ENCODE results near the gene PHACTR4.
"Not testable (repeated sequence)": the region's sequence is repeated elsewhere in the genome, so short reads cannot be mapped to it uniquely, and the experiment has no call there.

The PHACTR4 gene

DNA sequence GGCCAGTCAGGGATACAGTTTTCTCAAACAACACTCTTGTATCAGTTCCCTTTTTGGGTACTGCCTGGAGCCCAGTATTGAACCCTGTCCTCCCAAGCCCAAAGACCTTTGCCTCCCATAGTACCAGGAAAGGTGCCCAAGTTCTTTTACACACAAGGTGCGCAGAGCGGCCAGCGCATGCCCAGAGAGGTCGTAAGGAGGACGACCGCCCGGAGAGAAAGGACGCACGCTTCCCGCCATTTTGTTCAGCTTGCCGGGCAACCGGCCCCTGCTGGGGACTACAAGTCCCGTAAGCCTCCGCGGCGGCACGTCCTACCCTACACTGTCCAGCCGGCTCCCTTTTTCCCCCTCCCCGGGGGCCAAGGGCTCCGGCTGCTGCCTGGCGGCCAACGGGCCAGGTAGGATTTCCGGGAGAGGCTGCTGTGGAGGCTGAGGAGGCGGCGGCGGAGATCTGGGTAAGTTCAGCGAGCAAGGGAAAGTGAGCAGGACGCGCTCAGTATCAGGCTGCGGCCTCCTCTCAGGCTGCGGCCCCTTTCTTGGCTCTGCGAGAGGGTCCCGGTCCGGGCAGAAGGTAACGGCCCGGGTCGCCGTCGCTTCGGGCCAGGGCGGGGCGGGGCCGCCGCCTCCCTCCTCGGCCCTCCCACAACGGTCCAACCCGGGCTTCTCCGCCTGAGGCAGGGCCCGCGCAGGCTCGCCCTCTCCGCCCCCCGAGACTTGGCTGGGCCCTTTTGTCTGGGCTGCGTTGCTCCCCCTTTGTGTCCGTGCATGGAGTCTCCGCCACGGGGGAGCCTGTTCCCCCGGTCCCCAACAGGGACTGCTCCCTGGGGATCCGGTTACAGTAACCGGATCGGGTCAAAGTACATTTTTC lies at the start of gene PHACTR4:
Gene PHACTR4, plus strand, starts transcription at position 370 of the 868 bp plus-strand sequence. CDS start 37,708 bp downstream, outside the sequence.
- peak; percentile 83 for DNase-seq

DNA sequence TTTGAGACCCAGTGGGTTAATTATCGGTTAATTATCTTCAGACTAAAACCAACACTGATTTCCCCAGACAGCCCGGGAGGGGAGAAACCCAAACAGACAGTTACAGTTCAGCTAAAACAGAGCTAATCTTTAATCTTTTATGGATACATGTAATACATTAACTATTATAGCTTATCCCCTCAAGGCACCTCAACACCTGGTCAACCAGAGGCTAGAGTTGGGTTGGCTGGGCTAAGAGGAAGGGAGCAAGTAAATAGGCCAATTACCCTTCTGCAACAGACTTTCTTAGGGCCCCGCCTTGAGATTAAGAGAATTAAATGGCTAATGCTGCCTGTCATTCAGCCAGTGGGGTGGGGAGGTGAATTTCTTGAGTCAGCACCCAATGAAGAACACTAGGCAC lies 47.3 kb upstream of the PHACTR4 start:
- DNase-seq = no peak

DNA sequence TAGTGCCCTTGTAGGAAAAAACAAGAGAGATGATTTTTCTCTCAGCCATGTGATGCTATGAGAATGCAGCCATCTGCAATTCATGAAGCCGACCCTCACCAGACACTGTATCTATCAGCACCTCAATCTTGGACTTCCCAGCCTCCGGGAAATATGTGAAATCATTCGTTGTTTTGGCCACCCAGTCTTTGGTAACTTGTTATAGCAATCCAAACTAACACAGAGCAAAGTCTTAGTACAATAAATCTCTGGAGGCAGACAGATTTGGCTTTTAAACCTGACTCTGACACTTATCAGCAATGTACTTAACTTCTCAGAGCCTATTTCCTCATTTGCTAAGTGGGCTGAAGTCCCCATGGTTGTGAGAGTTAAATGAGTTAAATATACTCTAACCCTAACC lies 45.8 kb upstream of the PHACTR4 start:
- no peak for DNase-seq

DNA sequence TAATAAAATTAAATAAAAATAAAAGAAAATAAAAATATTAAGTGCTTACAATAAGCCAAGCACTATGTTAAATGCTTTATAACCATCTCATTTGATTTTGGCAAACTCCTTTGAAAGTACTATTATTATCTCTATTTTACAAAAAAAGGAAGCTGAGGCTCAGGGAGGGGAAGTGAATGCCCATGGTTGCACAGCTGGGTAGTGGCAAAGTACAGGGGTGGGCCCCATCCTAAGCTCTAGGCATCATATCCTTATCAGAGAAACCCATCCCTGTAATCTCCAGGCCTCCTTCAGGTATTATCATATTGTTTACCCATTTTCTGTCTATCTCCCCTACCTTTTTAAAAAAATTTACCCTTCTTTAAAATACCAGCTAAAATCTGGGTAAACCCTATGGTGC lies 43.0 kb upstream of the PHACTR4 start:
- no peak for DNase-seq

DNA sequence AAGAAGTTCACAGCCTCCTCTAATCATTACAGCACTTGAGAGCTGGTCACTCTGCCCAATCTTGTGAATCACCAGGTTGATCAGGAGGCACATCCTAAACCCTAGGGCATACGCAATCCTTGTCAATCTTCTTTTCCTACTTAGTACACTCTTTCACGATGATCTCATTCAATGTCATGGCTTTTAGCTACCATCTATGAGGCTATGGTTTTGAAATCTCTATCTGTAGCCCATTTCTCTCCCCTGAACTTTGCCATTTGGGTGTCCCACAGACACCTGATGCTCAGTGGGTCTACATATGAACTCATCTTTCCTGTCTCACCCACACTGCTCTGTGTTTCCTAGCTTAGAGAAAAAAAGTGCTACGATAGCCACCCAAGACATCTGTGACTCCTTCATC lies 42.6 kb upstream of the PHACTR4 start:
- DNase-seq = no peak

DNA sequence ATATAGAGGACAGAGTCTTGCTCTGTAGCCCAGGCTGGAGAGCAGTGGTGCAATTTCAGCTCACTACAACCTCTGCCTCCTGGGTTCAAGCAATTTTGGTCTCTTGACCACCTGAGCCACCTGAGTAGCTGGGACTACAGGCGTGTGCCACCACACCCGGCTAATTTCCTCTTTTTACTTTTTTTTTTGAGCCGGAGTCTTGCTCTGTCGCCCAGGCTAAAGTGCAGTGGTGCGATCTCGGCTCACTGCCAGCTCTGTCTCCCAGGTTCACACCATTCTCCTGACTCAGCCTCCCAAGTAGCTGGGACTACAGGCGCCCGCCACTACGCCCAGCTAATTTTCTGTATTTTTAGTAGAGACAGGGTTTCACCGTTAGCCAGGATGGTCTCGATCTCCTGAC lies 42.1 kb upstream of the PHACTR4 start:
- not testable (repeated sequence) for DNase-seq

DNA sequence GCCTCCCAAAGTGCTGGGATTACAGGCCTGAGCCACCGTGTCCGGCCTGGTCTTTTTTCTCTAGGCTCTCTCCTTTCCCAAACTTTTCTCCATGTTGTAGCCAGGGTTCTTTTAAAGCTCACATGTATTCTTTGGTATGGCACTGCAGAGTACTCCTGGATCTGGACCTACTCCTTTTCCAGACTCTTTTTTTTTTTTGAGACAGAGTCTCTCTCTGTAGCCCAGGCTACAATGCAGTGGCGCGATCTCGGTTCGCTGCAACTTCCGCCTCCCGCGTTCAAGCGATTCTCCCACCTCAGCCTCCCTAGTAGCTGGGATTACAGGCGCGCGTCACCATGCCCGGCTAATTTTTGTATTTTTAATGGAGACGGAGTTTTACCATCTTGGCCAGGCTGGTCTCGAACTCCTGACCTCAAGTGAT lies 41.3 kb upstream of the PHACTR4 start:
- DNase-seq = no peak

DNA sequence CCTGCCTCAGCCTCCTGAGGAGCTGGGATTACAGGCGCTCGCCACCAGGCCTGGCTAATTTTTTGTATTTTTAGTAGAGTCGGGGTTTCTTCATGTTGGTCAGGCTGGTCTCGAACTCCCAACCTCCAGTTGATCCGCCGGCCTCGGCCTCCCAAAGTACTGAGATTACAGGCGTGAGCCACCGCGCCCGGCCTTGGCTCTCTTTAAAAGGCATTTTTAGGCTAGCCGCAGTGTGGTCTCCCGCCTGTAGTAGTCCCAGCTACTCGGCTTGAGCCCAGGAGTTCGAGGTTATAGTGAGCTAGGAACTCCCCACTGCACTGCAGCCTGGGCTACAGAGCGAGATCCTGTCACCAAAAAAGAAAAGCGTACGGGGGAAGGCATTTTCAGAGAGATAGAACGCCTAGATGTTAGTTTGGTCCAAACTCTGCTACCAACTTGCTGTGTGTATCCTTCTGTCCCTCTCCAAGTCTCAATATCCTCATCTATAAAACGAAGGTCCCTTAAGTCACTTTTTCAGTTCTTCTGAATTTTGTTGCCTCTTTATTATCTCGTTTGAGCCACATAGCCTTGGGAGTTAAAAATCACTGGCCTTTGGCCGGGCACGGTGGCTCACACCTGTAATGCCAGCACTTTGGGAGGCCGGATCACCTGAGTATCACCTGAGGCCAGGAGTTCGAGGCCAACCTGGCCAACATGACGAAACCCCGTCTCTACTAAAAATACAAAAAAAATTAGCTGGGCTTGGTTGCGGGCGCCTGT lies 40.0 kb upstream of the PHACTR4 start:
- DNase-seq = peak; percentile 54

DNA sequence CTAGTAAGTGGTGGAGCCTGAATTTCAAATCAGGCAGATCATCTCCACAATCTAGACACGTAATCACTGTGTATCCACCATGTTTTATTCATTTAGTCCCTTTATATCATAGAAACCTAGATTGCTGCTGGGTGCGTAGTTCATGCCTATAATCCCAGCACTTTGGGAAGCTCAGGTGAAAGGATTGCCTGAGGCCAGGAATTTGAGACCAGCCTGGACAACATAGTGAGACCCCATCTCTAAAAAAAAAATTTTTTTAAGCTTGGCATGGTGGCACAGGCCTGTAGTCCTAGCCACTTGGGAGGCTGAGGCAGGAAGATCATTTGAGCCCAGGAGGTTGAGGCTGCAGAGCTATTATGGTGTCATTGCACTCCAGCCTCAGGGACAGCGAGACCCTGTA lies 30.6 kb upstream of the PHACTR4 start:
- DNase-seq = no peak

DNA sequence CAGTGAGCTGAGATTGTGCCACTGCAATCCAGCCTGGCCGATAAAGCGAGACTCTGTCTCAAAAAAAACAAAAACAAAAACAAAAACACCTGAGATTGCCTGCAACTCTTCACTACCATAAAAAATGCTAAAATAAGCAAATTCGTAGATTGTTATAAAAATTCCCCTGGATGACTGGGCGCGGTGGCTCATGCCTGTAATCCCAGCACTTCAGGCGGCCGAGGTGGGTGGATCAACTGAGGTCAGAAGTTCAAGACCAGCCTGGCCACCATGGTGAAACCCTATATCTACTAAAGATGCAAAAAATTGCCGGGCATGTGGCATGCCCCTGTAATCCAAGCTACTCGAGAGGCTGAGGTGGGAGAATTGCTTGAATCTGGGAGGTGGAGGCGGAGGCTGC lies 30.0 kb upstream of the PHACTR4 start:
- DNase-seq = no peak

DNA sequence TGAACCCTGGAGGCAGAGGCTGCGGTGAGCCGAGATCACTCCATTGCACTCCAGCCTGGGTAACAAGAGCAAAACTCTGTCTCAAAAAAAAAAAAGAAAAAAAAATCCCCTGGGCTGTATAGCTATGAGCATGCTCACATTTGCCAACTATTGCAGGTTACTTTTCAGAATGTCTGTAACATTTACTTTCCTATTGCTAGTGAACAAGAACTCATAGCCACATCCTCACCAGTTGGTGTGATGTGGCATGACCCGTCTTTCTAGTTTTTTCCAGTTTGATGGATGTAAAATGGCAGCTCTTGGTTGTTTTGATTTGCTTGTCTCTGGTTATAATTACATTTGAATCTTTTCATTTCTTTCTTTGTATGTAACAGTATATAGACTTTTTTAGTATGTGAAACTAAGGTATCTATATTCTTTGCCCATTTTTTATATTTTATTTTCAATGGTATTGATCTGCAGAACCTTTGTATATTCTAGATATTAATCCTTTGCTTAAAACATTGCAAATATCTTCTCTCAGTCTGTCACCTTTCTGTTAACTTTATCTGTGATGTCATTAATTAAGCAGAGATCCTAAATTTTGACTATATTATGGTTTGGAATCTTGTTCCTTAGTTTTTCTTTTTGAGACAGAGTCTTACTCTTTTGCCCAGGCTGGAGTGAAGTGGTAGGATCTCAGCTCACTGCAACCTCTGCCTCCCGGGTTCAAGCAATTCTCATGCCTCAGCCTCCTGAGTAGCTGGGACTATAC lies 29.1 kb upstream of the PHACTR4 start:
- no peak for DNase-seq

DNA sequence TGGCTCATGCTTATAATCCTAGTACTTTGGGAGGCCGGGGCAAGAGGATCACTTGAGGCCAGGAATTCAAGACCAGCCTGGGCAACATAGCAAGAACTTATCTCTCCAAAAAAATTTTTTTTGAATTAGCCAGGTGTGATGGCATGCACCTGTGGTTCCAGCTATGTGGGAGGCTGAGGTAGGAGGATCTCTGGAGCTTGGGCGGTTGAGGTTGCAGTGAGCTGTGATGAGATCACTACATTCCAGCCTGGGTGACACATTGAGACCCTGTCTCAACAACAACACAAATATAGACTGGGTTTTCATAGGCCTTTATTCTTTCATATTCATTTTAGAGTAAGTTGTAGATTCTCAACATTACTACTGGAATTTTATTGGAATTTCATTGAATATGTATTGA lies 27.9 kb upstream of the PHACTR4 start:
- DNase-seq = no peak

DNA sequence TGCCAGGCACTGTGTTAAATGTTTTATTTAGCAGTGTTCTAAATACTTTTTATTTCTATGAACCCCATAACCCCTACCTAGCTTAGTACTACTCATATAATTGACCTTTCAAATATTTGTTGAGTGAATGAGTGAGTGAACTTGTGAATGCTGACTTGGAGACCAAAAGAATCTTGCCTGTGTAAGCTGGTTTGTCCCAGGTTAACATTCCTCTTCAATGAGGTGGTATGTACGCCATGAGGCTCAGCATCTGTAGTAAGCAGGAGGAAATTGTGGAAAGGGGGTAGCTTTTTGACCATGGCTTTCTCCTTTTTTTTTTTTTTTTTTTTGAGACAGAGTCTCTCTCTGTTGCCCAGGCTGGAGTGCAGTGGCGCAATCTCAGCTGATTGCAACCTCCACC lies 26.1 kb upstream of the PHACTR4 start:
- DNase-seq = no peak

DNA sequence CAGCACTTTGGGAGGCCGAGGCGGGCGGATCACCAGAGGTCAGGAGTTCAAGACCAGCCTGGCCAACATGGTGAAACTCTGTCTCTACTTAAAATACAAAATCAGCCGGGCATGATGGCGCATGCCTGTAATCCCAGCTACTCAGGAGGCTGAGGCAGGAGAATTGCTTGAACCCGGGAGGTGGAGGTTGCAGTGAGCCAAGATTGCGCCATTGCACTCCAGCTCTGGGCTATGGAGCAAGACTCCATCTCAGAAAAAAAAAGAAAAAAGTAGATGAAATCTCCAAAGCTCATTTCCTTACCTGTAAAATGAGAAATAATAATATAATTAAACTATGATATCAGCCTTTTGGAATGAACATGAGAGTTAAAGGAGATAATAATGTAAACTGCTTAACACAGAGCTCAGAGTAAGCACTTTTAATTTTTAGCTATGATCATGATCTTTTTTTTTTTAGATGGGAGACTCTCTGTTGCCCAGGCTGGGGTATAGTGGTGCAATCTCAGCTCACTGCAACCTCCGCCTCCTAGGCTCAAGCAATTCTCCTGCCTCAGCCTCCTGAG lies 16.2 kb upstream of the PHACTR4 start:
- not testable (repeated sequence) for DNase-seq

DNA sequence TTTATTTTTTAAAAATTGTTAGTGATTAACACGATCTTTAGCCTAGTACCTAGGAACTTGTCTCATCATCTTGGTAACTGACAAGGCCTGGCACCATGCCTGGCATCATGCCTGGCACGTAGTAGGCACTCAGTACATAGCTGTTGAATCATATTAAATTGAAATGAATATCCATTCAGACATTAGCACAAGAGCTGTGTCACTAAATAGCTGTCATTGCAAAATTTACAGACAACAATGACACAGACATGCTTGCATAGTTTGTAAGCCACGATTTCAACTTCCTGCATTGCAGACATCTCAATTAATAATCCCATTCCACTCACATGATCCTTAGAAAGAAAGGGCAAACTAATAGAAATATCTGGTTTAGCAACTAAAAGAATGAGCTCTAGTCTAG lies 15.4 kb upstream of the PHACTR4 start:
- DNase-seq = no peak

DNA sequence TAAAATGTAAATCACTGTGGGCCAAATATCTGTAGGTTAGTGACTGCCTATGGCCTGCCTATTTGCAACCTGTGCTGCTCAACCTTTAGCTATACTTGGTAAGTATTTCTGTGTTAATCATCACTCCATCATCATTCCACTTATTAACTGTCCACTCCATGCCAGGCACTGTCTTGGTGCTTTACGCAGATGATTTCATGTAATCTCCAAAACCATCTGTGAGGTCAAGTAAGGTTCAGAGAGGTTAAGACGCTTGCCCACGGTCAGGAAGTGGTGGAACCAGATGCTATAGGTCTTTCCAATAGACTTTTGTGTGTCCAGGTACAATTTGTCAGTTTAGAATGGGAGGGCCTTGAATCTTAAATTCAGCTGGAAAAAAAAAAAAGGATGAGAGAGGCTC lies 10.8 kb upstream of the PHACTR4 start:
- no peak for DNase-seq

DNA sequence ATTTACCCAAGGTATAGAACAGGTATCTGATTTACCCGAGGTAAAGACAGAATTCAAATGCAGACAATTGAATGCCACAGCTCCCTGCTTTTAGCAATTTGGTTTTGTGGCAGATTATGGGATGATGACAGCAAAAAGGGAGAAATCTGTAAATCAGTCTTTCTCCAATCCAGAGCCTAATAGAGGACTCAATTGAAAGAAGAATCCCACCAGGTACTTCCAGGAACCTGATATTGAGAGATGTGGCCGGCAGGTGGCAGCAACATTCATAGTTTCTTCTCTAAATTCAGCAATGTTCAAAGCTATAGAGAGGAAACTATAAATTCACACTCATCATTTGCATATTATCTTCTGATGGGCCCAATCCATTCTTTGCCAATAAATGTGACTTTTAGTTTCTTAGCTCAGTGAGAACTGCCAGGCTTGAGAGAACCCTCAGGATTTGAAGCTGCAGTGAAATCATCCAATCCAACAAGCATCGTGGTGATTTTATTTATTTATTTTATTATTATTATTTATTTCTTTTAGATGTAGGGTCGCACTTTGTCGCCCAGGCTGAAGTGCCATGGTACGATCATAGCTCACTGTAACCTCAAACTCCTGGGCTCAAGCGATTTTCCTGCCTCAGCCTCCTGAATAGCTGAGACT lies 9.8 kb upstream of the PHACTR4 start:
- peak; percentile 66 for DNase-seq

DNA sequence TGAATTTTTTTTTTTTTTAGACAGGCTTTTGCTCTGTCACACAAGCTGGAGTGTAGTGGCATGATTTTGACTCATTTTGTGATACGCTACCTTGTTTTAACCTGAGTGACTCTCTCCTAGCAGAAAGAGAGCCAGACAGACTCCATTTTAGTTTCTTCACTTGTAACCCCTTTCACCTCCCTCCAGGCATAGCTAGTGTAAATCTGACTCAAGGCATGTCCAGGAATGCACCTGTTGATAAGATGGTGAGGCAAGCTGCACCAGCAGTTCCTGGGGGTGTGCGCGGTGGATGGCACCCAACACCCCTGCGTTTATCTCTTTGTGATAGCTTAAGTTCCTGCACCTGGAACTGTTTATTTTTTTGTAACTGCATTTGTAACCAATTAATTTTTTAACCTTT lies 4.7 kb upstream of the PHACTR4 start:
- no peak for DNase-seq

DNA sequence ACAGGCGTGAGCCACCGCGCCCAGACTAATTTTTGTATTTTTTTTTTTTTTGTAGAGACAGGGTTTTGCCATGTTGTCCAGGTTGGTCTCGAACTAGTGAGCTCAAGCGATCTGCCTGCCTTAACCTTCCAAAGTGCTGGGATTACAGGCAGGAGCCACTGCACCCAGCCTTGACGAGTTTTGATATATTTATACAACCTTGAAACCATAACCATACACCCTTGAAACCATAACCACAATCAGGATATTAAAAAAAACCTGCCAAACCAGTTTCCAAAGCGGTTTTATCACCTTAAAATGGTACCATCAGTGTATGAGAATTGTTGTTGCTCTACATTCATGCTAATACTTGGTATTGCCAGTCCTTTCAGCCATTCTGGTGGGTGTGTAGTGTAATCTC lies 3.7 kb upstream of the PHACTR4 start:
- no peak for DNase-seq

DNA sequence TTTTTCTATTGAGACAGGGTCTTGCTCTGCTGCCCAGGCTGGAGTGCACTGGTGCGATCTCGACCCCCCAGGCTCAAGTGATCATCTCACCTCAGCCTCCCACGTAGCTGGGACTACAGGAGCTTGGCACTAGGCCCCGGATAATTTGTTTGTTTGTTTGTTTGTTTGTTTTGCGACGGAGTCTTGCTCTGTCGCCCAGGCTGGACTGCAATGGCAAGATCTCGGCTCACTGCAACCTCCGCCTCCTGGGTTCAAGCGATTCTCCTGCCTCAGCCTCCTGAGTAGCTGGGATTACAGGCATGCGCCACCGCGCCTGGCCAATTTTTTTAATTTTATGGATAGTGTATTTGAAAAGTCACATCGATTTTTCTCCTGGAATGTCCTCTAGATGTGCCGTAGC lies 932 bp upstream of the PHACTR4 start:
- DNase-seq = not testable (repeated sequence)

DNA sequence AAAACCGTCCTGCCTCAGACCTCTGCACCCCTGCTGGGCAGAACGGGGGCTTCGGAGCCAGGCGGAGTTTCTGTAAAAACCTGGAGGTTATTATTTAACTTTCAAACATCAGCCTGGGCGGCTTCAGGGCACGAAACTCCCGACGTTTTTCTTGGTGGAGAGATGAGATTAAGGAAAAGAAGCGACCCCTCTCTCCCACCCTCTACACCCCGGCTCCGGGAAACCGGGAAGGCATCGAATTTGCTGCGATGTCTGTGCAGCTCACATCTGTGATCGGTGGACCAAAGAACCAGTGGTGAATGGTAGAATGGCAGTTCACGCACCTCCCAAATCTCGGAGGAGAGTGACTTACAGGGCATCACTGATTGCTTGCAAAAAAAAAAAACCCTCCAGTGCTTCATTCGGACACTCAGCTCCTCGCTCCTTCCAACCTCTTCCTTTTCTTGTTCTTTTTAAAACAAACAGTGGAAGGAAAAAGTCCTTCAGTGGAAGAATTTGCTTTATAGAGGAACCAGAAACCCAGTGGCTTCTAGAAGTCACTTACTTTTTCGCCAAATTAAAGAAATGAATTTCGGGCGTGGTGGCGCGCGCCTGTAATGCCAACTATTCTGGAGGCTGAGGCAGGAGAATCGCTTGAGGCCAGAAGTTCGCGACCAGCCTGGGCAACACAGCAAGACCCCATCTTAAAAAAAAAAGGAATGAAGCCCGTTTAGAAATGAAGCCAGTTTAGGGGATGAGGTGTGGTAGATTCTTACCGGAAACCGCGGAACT lies 884 bp downstream of the PHACTR4 start:
- DNase-seq = no peak

DNA sequence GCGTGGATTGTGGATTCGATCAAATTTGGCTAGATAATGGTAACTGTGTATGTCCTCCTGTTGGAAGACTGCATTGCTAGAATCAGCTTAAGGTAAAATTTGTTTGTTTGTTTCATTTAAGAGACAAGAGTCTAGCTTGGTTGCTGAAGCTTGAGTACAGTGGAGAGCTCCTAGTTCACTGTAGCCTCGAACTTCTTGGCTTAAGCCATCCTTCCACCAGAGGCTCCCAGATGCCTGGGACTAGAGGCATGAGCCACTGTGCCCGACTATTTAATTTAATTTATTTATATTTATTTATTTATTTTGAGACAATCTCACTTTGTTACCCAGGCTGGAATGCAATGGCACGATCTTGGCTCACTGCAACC lies 1.5 kb downstream of the PHACTR4 start:
- no peak for DNase-seq

Measured in activated CD4-positive, CD25-positive, alpha-beta regulatory T cell treated with anti-CD3 and anti-CD28 coated beads, Interleukin-2, amount 50 U/mL, for 72 hours (primary cell).